Endothelial cell of umbilical vein (primary cell): ENCODE data around the gene TRDMT1. TPM values are rescaled to one million over a fixed set of nuclear protein-coding genes. Genes with fewer than 3 reads are reported as not detected.
"Not testable (repeated sequence)": the region's sequence is repeated elsewhere in the genome, so short reads cannot be mapped to it uniquely, and the experiment has no call there.

Experiments used
- BruUV-seq: library from RNA; stranded (reverse); fragments of 400-500 nt; replicated peaks from 2 replicates; lab custom pipeline; 2021; lab: Mats Ljungman, UMichigan
- CTCF ChIA-PET: fragments of 300-600, 350-600 bp; sonication (Branson Sonifier 250); formaldehyde crosslinking; loops from one replicate; lab custom pipeline; 2021; ENCODE audit warnings: antibody characterized with exemption, inconsistent platforms; lab: Charles Lee
- POLR2A ChIA-PET: fragments of 300-600, 350-600 bp; sonication (Branson Sonifier 250); formaldehyde crosslinking; loops from one replicate; lab custom pipeline; 2021; ENCODE audit warnings: antibody characterized with exemption, inconsistent platforms; lab: Charles Lee
- DNase-seq: peaks from one replicate; pipeline ENCODE4 v3.0.0-alpha.2; 2011; ENCODE audit warnings: low read depth, low spot score
- FAIRE-seq: peaks from 2 replicates; lab custom pipeline; 2011; peaks lifted over from hg19 to GRCh38; lab: Jason Lieb, UNC
- H2AFZ ChIP-seq: 2 replicates; pipeline ENCODE4 v1.6.0; 2012; ENCODE audit warnings: low read depth, low read length, control low read depth, inconsistent platforms
- H3K27ac ChIP-seq: 2 replicates; pipeline ENCODE4 v1.5.1; 2011; ENCODE audit warnings: low read depth, mild to moderate bottlenecking, control low read depth, low read length, moderate library complexity; ENCODE audit not compliant: insufficient read depth
- H3K27me3 ChIP-seq, 2 experiments: 2 replicates each; pipeline versions ENCODE4 v1.6.0 to v1.6.1; 2011; ENCODE audit warnings: low read length in 2 of 2, mixed read lengths in 1 of 2; ENCODE audit not compliant: control insufficient read depth in 2 of 2, insufficient read depth in 2 of 2
- H3K36me3 ChIP-seq, 2 experiments: 2 replicates in 1 of 2; 3 replicates in 1 of 2; pipeline ENCODE4 v1.5.1; 2011; ENCODE audit warnings: low read length in 2 of 2, mild to moderate bottlenecking in 1 of 2, moderate library complexity in 1 of 2; ENCODE audit not compliant: control insufficient read depth in 2 of 2, insufficient read depth in 2 of 2; ENCODE audit errors: extremely low read depth in 1 of 2
- H3K4me1 ChIP-seq: 3 replicates; pipeline ENCODE4 v1.5.1; 2011; ENCODE audit warnings: mild to moderate bottlenecking, low read length; ENCODE audit not compliant: control insufficient read depth, insufficient read depth; ENCODE audit errors: extremely low read depth
- H3K4me2 ChIP-seq: 2 replicates; pipeline ENCODE4 v1.6.1; 2011; ENCODE audit warnings: low read length, control low read depth, mixed read lengths; ENCODE audit not compliant: insufficient read depth
- H3K4me3 ChIP-seq, 3 experiments: fragments of 200-600 bp in 1 of 3; sonication (generic), shearing (Covaris generic) in 1 of 3; replicated peaks in 1 of 3; 2 replicates each; pipeline ENCODE4 v1.5.1; 2011 to 2016; ENCODE audit warnings: control low read depth in 3 of 3, low read length in 3 of 3, mild to moderate bottlenecking in 2 of 3, inconsistent platforms in 1 of 3, low read depth in 1 of 3, moderate library complexity in 1 of 3; ENCODE audit not compliant: insufficient read depth in 1 of 3
- H3K79me2 ChIP-seq: 2 replicates; pipeline ENCODE4 v1.6.0; 2012; ENCODE audit warnings: low read length, inconsistent platforms; ENCODE audit not compliant: control insufficient read depth, insufficient read depth
- H3K9ac ChIP-seq: replicated peaks from 2 replicates; pipeline ENCODE3; 2011; ENCODE audit warnings: low read length, control low read depth; ENCODE audit not compliant: insufficient read depth; ENCODE audit errors: extremely low read depth
- H3K9me1 ChIP-seq: replicated peaks from 3 replicates; pipeline ENCODE4 v1.6.0; 2011; ENCODE audit warnings: mild to moderate bottlenecking, low read length; ENCODE audit not compliant: control insufficient read depth, insufficient read depth; ENCODE audit errors: extremely low read depth
- H3K9me3 ChIP-seq: replicated peaks from 2 replicates; pipeline ENCODE4 v1.5.1; 2012; ENCODE audit warnings: low read length, inconsistent platforms; ENCODE audit not compliant: control insufficient read depth, insufficient read depth
- H4K20me1 ChIP-seq: replicated peaks from 2 replicates; pipeline ENCODE3; 2011; ENCODE audit warnings: mild to moderate bottlenecking, low read length; ENCODE audit not compliant: control insufficient read depth, insufficient read depth; ENCODE audit errors: extremely low read depth
- EZH2 ChIP-seq: IDR thresholded peaks from 2 replicates; pipeline ENCODE4 v1.6.1; 2012; ENCODE audit warnings: borderline replicate concordance, low read depth, mild to moderate bottlenecking, moderate library complexity, low read length, inconsistent platforms; ENCODE audit not compliant: severe bottlenecking
- FOS ChIP-seq: IDR thresholded peaks from 2 replicates; pipeline ENCODE4 v1.6.1; 2011; ENCODE audit warnings: mild to moderate bottlenecking, low read length, moderate library complexity, borderline replicate concordance; ENCODE audit not compliant: insufficient read depth
- GATA2 ChIP-seq: IDR thresholded peaks from 2 replicates; pipeline ENCODE4 v1.7.0; 2011; ENCODE audit warnings: low read depth, mild to moderate bottlenecking, moderate library complexity, mixed read lengths, low read length; ENCODE audit not compliant: insufficient read length, insufficient read depth
- JUN ChIP-seq: IDR thresholded peaks from 2 replicates; pipeline ENCODE4 v1.6.1; 2011; ENCODE audit warnings: borderline replicate concordance, low read depth; ENCODE audit not compliant: insufficient read length, insufficient read depth
- MYC ChIP-seq: IDR thresholded peaks from one replicate; pipeline ENCODE4 v1.6.1; 2011; ENCODE audit warnings: mild to moderate bottlenecking, low read depth, low read length
- POLR2AphosphoS5 ChIP-seq: IDR thresholded peaks from 2 replicates; pipeline ENCODE4 v1.6.1; 2012; ENCODE audit warnings: low read depth, mild to moderate bottlenecking, control low read depth, low read length, moderate library complexity; ENCODE audit not compliant: insufficient read depth
- dilution Hi-C: fragments of 300-500 bp; cut with MboI; formaldehyde crosslinking; loops from one replicate; pipeline ENCODE4 v1.15.0; 2019; ENCODE audit warnings: low sequenced_read_pairs; ENCODE audit not compliant: extremely low pct_ligation_motif_present
- intact Hi-C: fragments of 100-400 bp; cut with micrococcal nuclease; formaldehyde crosslinking; loops from one replicate; pipeline ENCODE4 v1.10.0; 2022
- polyA plus RNA-seq, 4 experiments: library from polyadenylated mRNA; depleted of rRNA in 3 of 4; stranded (reverse) in 3 of 4; unstranded in 1 of 4; fragments of >200 nt; gene quantifications; 2 replicates each; pipeline versions ENCODE4 v1.2.1 to v1.2.3, GENCODE V29; 2011 to 2012; ENCODE audit warnings: missing spikeins in 1 of 4
- total RNA-seq: library from RNA; stranded (reverse); gene quantifications from 2 replicates; pipeline ENCODE4 v1.2.3, GENCODE V29; 2021
- TF ChIP-seq, protein P1 (sequence below): IDR thresholded peaks from 2 replicates; pipeline ENCODE4 v1.6.1; 2011; ENCODE audit not compliant: insufficient read depth, insufficient read length
- TF ChIP-seq, protein P2 (sequence below), 2 donors: IDR thresholded peaks; 1 replicate in 1 of 2; 2 replicates in 1 of 2; pipeline ENCODE4 v1.5.1; 2011; ENCODE audit warnings: low read length in 2 of 2, mild to moderate bottlenecking in 2 of 2, moderate library complexity in 2 of 2, control low read depth in 1 of 2, inconsistent platforms in 1 of 2, low read depth in 1 of 2; ENCODE audit not compliant: insufficient read depth in 1 of 2; ENCODE audit errors: extremely low read depth in 1 of 2

The TRDMT1 gene
- total and polyA plus RNA-seq, 2 donors (not counting 3 experiments of a cell fraction or from before 2014, with no cell fraction given): 10.0 to 12.3 TPM

DNA sequence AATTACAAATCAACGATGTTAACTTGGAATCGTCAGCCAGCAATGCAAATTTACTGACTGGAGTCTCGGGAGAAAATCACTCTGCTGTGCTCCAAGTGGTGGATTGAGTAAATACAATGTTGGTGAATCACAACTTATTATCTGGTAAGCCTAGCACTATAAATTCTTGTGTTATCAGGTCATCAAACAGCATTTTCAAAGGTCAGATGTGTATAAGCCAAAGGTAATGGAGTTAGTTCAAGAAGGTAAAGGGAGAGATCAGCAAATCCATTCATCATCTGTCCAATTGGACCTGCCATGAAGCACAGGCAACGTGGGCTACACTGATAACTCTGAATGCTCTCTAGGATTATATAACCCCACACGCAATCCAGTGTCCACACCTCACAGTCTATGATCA, 85.8 kb downstream of the TRDMT1 start:
- no peak overlapping the region for H3K4me3 ChIP-seq
- ChIA-PET CTCF (interaction anchor here (0.8 to 1.8 kb wide), 7 partner anchors 10 to 147 kb away, joined by 3 to 12 read pairs (median 4); partner anchors contain the start of genes TRDMT1 and VIM), POLR2A (no interaction called here)
- intact Hi-C loops: loop anchor here (1.0 to 2.0 kb wide), 3 partner anchors 41 to 113 kb away; partner anchors contain the start of gene VIM
- H3K27ac ChIP-seq: peak overlapping the region; percentile 51
- peak overlapping the region; percentile 42 for H3K4me2 ChIP-seq
- TF ChIP-seq MYC (no peak), FOS (peak; percentile 12), JUN (peak; percentile 48), GATA2 (peak; percentile 81), EZH2 (no peak), POLR2AphosphoS5 (peak; percentile 43)
- TF ChIP-seq, protein P1, sequence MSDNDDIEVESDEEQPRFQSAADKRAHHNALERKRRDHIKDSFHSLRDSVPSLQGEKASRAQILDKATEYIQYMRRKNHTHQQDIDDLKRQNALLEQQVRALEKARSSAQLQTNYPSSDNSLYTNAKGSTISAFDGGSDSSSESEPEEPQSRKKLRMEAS: no peak
- TF ChIP-seq, protein P2, sequence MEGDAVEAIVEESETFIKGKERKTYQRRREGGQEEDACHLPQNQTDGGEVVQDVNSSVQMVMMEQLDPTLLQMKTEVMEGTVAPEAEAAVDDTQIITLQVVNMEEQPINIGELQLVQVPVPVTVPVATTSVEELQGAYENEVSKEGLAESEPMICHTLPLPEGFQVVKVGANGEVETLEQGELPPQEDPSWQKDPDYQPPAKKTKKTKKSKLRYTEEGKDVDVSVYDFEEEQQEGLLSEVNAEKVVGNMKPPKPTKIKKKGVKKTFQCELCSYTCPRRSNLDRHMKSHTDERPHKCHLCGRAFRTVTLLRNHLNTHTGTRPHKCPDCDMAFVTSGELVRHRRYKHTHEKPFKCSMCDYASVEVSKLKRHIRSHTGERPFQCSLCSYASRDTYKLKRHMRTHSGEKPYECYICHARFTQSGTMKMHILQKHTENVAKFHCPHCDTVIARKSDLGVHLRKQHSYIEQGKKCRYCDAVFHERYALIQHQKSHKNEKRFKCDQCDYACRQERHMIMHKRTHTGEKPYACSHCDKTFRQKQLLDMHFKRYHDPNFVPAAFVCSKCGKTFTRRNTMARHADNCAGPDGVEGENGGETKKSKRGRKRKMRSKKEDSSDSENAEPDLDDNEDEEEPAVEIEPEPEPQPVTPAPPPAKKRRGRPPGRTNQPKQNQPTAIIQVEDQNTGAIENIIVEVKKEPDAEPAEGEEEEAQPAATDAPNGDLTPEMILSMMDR (IDR thresholded peaks at IDR 0.05; ENCODE audit: extremely low read depth in 1 of 2, insufficient read depth in 1 of 2, low read depth in 1 of 2, low read length in 2 of 2): peak; percentile 7 to 14
- DNase-seq: peak; percentile 61
- no TSS peak for BruUV-seq
- no peaks in the 10 kb centered on the region for H3K9me1 ChIP-seq
- no peaks in the 10 kb centered on the region for H3K27me3 ChIP-seq
- FAIRE-seq: peak; percentile 84
- H3K36me3 ChIP-seq: no peaks in the 10 kb centered on the region
- no peaks in the 10 kb centered on the region for H3K79me2 ChIP-seq
- no peaks in the 10 kb centered on the region for H3K9me3 ChIP-seq
- H3K4me1 ChIP-seq: peaks cover 18% of the 10 kb centered on the region
- dilution Hi-C loops: no loop called here
- H3K9ac ChIP-seq: no peak overlapping the region
- H2AFZ ChIP-seq: peak overlapping the region; percentile 18
- no peaks in the 10 kb centered on the region for H4K20me1 ChIP-seq

DNA sequence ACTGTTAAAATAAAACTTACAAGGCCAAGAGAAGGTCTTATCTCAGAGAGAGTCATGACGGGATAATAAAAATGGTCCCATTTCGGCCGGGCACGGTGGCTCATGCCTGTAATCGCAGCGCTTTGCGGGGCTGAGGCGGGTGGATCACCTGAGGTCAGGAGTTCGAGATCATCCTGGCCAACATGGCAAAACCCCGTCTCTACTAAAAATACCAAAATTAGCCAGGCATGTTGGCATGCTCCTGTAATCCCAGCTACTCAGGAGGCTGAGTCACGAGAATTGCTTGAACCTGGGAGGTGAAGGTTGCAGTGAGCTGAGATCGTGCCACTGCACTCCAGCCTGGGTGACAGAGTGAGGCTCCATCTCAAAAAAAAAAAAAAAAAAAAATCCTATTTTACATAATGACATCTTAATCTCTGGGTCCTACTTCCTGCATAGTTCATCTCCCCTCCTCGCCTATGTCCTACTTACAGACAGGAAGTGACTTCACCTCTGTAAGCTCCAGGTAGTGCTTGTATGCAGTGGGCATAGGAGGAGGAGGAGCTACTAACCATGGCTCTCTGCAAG, 86.5 kb downstream of the TRDMT1 start:
- FAIRE-seq, H3K9me1 ChIP-seq, dilution Hi-C loops, H3K36me3 ChIP-seq, POLR2A ChIA-PET, H3K9me3 ChIP-seq, H3K27me3 ChIP-seq, BruUV-seq, H3K9ac ChIP-seq, H3K4me3 ChIP-seq, DNase-seq, H3K79me2 ChIP-seq, H4K20me1 ChIP-seq, H2AFZ ChIP-seq: not testable (repeated sequence)
- H3K4me1 ChIP-seq: peaks cover 18% of the 10 kb centered on the region
- CTCF ChIA-PET: interaction anchor here (0.8 to 1.0 kb wide), 2 partner anchors 11 to 146 kb away, joined by 3 read pairs; no protein-coding TSS in a partner anchor
- peak overlapping the region; percentile 42 for H3K4me2 ChIP-seq
- intact Hi-C loops: loop anchor here (2.0 kb wide), 2 partner anchors 40 to 114 kb away; partner anchors contain the start of gene VIM
- H3K27ac ChIP-seq: peak overlapping the region; percentile 51
